Stimulated activated CD4-positive, alpha-beta T cell treated with anti-CD3 and anti-CD28 coated beads, Interleukin-4, amount 100 ng/mL, for 24 hours (primary cell): Measurements from ENCODE around the gene KCNAB2.
"Not testable (repeated sequence)": the region's sequence is repeated elsewhere in the genome, so short reads cannot be mapped to it uniquely, and the experiment has no call there.

Experiments
- DNase-seq: peaks from one replicate; pipeline ENCODE4 v3.0.0-alpha.2; 2020

KCNAB2 gene

GRCh38 chr1:6011161-6011945 lies 34.3 kb upstream of the KCNAB2 start:
- DNase-seq: no peak

GRCh38 chr1:6011946-6012258 lies 33.8 kb upstream of the KCNAB2 start:
- no peak for DNase-seq

GRCh38 chr1:6012529-6013318 lies 33.0 kb upstream of the KCNAB2 start:
- DNase-seq: no peak

GRCh38 chr1:6013491-6013890 lies 32.2 kb upstream of the KCNAB2 start:
- DNase-seq: no peak

GRCh38 chr1:6014130-6014999 lies 31.3 kb upstream of the KCNAB2 start:
- DNase-seq: no peak

- DNase-seq: no peak
Observed at GRCh38 chr1:6016191-6016865, 29.4 kb upstream of the KCNAB2 start.

- not testable (repeated sequence) for DNase-seq
Observed at GRCh38 chr1:6017654-6018053, 28.0 kb upstream of the KCNAB2 start.

- DNase-seq: no peak
Observed at GRCh38 chr1:6019166-6019845, 26.4 kb upstream of the KCNAB2 start.

- DNase-seq: no peak
Observed at GRCh38 chr1:6022193-6022592, 23.5 kb upstream of the KCNAB2 start.

- DNase-seq: no peak
Observed at GRCh38 chr1:6023346-6023745, 22.3 kb upstream of the KCNAB2 start.

- DNase-seq: no peak
Observed at GRCh38 chr1:6024376-6024775, 21.3 kb upstream of the KCNAB2 start.

GRCh38 chr1:6025269-6026094 lies 20.2 kb upstream of the KCNAB2 start:
- DNase-seq: peak; percentile 16

- DNase-seq: peak; percentile 94
Observed at GRCh38 chr1:6026095-6026809, 19.4 kb upstream of the KCNAB2 start.

GRCh38 chr1:6027591-6027990 lies 18.1 kb upstream of the KCNAB2 start:
- peak; percentile 26 for DNase-seq

- DNase-seq: peak; percentile 65
Observed at GRCh38 chr1:6028042-6028850, 17.4 kb upstream of the KCNAB2 start.

GRCh38 chr1:6029351-6029750 lies 16.3 kb upstream of the KCNAB2 start:
- DNase-seq: no peak

- DNase-seq: no peak
Observed at GRCh38 chr1:6030132-6030531, 15.6 kb upstream of the KCNAB2 start.

- no peak for DNase-seq
Observed at GRCh38 chr1:6030547-6031261, 15.0 kb upstream of the KCNAB2 start.

- DNase-seq: no peak
Observed at GRCh38 chr1:6033124-6033523, 12.6 kb upstream of the KCNAB2 start.
